ENCODE results near the gene TDRD6. TPM values are rescaled to one million over a fixed set of nuclear protein-coding genes. Genes with fewer than 3 reads are reported as not detected.
A peak's percentile ranks its signal among the peaks of the same experiment; 100 is the strongest.
"Not testable (repeated sequence)": the region's sequence is repeated elsewhere in the genome, so short reads cannot be mapped to it uniquely, and the experiment has no call there.

TDRD6 gene
- total RNA-seq, 1 donor from 2014 or later, result 0.53 TPM

GRCh38 chr6:46645265-46645664 is 42.4 kb upstream of the TDRD6 start:
- intact Hi-C loops (cut with DNase I), result no loop called here
- TF ChIP-seq, protein P1, sequence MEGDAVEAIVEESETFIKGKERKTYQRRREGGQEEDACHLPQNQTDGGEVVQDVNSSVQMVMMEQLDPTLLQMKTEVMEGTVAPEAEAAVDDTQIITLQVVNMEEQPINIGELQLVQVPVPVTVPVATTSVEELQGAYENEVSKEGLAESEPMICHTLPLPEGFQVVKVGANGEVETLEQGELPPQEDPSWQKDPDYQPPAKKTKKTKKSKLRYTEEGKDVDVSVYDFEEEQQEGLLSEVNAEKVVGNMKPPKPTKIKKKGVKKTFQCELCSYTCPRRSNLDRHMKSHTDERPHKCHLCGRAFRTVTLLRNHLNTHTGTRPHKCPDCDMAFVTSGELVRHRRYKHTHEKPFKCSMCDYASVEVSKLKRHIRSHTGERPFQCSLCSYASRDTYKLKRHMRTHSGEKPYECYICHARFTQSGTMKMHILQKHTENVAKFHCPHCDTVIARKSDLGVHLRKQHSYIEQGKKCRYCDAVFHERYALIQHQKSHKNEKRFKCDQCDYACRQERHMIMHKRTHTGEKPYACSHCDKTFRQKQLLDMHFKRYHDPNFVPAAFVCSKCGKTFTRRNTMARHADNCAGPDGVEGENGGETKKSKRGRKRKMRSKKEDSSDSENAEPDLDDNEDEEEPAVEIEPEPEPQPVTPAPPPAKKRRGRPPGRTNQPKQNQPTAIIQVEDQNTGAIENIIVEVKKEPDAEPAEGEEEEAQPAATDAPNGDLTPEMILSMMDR (IDR thresholded peaks at IDR 0.05), result no peak
- Histone ChIP-seq H3K4me1 (no peaks in the 10 kb centered on the region), H3K36me3 (no peaks in the 10 kb centered on the region), H3K27me3 (no peaks in the 10 kb centered on the region), H3K27ac (no peak overlapping the region), H3K4me3 (no peak overlapping the region), H3K9me3 (no peaks in the 10 kb centered on the region)
- no peak for DNase-seq (ENCODE audit: low spot score in 2 of 2)

- H3K9me3 ChIP-seq; H3K27me3 ChIP-seq; H3K27ac ChIP-seq; H3K36me3 ChIP-seq; DNase-seq (ENCODE audit: low spot score in 2 of 2); intact Hi-C loops (cut with DNase I); H3K4me3 ChIP-seq; H3K4me1 ChIP-seq: not testable (repeated sequence)
These were observed 39.6 kb upstream of the TDRD6 start for GRCh38 chr6:46648108-46648507.

DNA sequence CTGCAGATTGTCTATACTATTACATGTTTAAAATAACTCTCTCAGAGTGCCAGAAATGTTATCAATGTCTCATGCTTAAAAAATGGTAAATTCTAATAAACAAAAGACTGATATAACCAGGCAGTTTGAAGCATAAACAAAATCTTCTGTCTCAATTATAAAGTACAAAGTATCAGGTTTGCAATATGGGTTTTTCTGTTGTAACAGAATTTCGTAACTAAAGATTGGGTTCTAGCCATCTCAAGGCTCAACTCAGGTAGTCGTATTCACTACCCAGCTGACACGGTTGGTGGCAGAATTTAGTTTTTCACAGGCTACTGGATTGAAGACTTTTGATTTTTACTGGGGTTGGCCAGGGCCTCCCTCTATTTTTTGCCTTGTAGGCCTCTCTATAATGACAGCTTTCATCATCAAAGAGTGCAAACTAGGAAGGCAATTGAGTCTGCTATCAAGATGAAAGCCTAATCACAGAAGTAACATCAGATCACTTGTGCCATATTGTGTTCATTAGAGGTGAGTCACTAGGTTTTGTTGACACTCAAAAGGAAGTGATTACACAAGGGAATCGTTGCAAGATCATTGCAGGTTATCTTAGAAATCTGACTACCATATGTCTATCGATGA is 38.7 kb upstream of the TDRD6 start:
- TF ChIP-seq, protein P1 (IDR thresholded peaks at IDR 0.05), result no peak
- H3K4me1 ChIP-seq, result no peaks in the 10 kb centered on the region
- no peaks in the 10 kb centered on the region for H3K9me3 ChIP-seq
- H3K4me3 ChIP-seq, result no peak overlapping the region
- H3K36me3 ChIP-seq, result no peaks in the 10 kb centered on the region
- no peaks in the 10 kb centered on the region for H3K27me3 ChIP-seq
- no peak for DNase-seq (ENCODE audit: low spot score in 2 of 2)
- intact Hi-C loops (cut with DNase I), result no loop called here
- no peak overlapping the region for H3K27ac ChIP-seq

- Histone ChIP-seq H3K27me3 (no peaks in the 10 kb centered on the region), H3K36me3 (no peaks in the 10 kb centered on the region), H3K9me3 (no peaks in the 10 kb centered on the region), H3K4me3 (no peak overlapping the region), H3K4me1 (peaks cover 0 to 4% of the 10 kb centered on the region in 2 donors), H3K27ac (no peak overlapping the region)
- TF ChIP-seq, protein P1 (IDR thresholded peaks at IDR 0.05), result no peak
- intact Hi-C loops (cut with DNase I), result no loop called here
- no peak for DNase-seq (ENCODE audit: low spot score in 2 of 2)
These were observed 36.7 kb upstream of the TDRD6 start for GRCh38 chr6:46651006-46651405.

- H3K4me3 ChIP-seq, result peak overlapping the region; percentile 85 to 90
- TF ChIP-seq, protein P1 (IDR thresholded peaks at IDR 0.05), result no peak
- H3K27ac ChIP-seq, result no peak overlapping the region
- H3K36me3 ChIP-seq, result no peaks in the 10 kb centered on the region
- no peaks in the 10 kb centered on the region for H3K27me3 ChIP-seq
- DNase-seq (ENCODE audit: low spot score in 2 of 2), result no peak
- intact Hi-C loops (cut with DNase I), result loop anchor here (2.0 kb wide), 1 partner anchor 521 kb away; no protein-coding TSS in a partner anchor
- peaks cover 0 to 4% of the 10 kb centered on the region in 2 donors for H3K4me1 ChIP-seq
- H3K9me3 ChIP-seq, result no peaks in the 10 kb centered on the region
These were observed 35.9 kb upstream of the TDRD6 start for GRCh38 chr6:46651816-46652215.

DNA sequence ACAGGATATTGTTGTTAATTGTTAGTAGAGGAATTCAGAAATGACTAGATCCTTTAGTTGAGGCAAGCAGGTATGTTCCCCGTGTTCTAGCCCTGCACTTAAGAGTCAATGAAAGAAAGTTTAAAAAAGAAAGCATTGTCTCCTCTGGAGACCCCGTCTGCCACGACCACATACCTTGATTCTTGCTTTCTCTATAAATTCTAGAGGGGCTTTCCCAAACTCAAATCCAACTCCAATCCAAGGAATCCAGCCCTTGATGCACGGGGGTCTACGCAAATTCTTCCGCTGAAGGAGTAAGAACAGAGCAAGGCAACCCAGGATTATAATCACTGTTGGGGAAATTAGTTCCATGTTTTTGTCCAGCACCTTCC is 35.5 kb upstream of the TDRD6 start:
- no peaks in the 10 kb centered on the region for H3K36me3 ChIP-seq
- H3K4me3 ChIP-seq, result peak overlapping the region; percentile 85 to 90
- TF ChIP-seq, protein P1 (IDR thresholded peaks at IDR 0.05), result no peak
- peaks cover 0 to 4% of the 10 kb centered on the region in 2 donors for H3K4me1 ChIP-seq
- intact Hi-C loops (cut with DNase I), result loop anchor here (2.0 kb wide), 1 partner anchor 521 kb away; no protein-coding TSS in a partner anchor
- H3K27me3 ChIP-seq, result no peaks in the 10 kb centered on the region
- H3K27ac ChIP-seq, result no peak overlapping the region
- no peak for DNase-seq (ENCODE audit: low spot score in 2 of 2)
- H3K9me3 ChIP-seq, result no peaks in the 10 kb centered on the region
